ENCODE data around the gene CIAO3. TPM values are rescaled to one million over a fixed set of nuclear protein-coding genes. Genes with fewer than 3 reads are reported as not detected.

CIAO3 gene
- total and polyA plus RNA-seq, 7 donors = 12.3 to 43.0 (median 25.9) TPM

DNA sequence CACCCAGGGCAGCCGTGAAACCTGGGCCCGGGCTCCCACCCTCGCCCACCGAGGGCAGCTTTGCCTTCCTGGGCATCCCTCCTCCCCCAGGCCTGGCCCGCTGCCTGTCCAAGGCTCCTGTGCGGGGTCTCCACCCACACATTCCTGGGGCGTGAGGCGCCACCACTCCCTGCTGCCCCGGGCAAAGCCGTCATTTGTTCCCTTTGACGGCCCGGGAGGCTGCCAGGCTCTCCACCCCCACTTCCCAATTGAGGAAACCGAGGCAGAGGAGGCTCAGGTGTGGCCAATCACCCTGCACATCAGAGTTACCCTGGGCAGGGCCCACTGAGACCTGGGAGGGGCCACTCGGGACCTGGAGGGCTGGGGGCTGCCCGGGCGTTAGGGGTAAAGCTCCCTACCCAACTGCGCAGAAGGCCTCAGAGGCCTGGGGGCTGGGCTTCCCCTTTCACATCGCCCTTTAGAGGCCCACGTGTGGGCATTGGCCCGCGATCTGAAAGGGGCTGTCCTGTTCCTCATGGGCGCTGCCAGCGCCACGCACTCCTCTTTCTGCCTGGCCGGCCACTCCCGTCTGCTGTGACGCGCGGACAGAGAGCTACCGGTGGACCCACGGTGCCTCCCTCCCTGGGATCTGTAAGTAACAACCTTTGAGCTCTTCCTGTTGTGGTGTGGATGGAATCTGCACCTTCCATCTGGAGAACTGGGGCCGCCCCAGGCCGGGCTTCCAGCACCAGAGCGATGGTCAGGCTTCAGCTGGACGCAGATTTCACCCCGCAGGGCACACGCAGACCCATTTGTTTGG, 19.9 kb upstream of the CIAO3 start, which contains the start of gene MSLN:
TSS of gene MSLN (plus strand) at position 190 of the 799 bp plus-strand sequence. CDS start 1,947 bp downstream, outside the sequence.
- Histone ChIP-seq H3K27me3 (ENCODE audit: insufficient read depth in 3 of 3, low read length in 2 of 3) (peaks cover 0 to 50% (median 12%) of the 10 kb centered on the region in 3 donors), H3K4me1 (no peaks in the 10 kb centered on the region), H3K27ac (no peak within 1 kb of the TSS), H3K36me3 (ENCODE audit: insufficient read depth in 1 of 2, low read depth in 1 of 2) (no peaks in the 10 kb centered on the region), H3K9me3 (no peaks in the 10 kb centered on the region), H3K4me3 (no peak within 1 kb of the TSS)
- WGBS, 3 donors = 71 to 76% (median 72%) methylated on average over 37 of the region's 37 CpGs
- TF ChIP-seq, protein P1, sequence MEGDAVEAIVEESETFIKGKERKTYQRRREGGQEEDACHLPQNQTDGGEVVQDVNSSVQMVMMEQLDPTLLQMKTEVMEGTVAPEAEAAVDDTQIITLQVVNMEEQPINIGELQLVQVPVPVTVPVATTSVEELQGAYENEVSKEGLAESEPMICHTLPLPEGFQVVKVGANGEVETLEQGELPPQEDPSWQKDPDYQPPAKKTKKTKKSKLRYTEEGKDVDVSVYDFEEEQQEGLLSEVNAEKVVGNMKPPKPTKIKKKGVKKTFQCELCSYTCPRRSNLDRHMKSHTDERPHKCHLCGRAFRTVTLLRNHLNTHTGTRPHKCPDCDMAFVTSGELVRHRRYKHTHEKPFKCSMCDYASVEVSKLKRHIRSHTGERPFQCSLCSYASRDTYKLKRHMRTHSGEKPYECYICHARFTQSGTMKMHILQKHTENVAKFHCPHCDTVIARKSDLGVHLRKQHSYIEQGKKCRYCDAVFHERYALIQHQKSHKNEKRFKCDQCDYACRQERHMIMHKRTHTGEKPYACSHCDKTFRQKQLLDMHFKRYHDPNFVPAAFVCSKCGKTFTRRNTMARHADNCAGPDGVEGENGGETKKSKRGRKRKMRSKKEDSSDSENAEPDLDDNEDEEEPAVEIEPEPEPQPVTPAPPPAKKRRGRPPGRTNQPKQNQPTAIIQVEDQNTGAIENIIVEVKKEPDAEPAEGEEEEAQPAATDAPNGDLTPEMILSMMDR (IDR thresholded peaks at IDR 0.05) = no peak
- intact Hi-C loops (cut with DNase I) = no loop called here
- no peak for DNase-seq
- ATAC-seq = no peak

DNA sequence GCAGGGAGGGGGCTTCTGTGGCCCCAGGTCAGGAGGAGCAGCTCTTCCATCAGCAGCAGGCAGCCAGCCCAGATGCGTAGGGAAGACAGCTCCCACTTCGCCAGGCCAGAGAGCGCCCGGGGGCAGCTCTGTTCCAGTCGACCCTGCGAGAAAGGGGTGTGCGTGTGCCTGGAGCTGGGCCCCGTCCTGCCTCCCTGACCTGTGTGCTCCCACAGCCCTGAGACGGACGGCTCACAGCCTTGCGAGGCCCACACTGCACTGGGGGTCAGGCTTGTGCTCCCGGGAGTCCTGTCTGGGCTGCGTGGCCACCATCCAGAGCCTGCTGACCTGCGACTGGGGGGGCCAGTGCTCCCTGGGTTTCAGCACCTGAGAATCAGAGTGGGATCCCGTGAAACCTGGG, 19.3 kb upstream of the CIAO3 start:
- 60 to 62% (median 61%) methylated on average over 14 to 15 of the region's 15 CpGs for WGBS, 3 donors
- no peaks in the 10 kb centered on the region for H3K36me3 ChIP-seq (ENCODE audit: insufficient read depth in 1 of 2, low read depth in 1 of 2)
- TF ChIP-seq, protein P1 (IDR thresholded peaks at IDR 0.05) = no peak
- H3K4me3 ChIP-seq = no peak overlapping the region
- H3K27ac ChIP-seq = no peak overlapping the region
- no peak for ATAC-seq
- peaks cover 0 to 48% (median 12%) of the 10 kb centered on the region in 3 donors for H3K27me3 ChIP-seq (ENCODE audit: insufficient read depth in 3 of 3, low read length in 2 of 3)
- no peaks in the 10 kb centered on the region for H3K9me3 ChIP-seq
- H3K4me1 ChIP-seq = no peaks in the 10 kb centered on the region
- no peak for DNase-seq
- intact Hi-C loops (cut with DNase I) = no loop called here

DNA sequence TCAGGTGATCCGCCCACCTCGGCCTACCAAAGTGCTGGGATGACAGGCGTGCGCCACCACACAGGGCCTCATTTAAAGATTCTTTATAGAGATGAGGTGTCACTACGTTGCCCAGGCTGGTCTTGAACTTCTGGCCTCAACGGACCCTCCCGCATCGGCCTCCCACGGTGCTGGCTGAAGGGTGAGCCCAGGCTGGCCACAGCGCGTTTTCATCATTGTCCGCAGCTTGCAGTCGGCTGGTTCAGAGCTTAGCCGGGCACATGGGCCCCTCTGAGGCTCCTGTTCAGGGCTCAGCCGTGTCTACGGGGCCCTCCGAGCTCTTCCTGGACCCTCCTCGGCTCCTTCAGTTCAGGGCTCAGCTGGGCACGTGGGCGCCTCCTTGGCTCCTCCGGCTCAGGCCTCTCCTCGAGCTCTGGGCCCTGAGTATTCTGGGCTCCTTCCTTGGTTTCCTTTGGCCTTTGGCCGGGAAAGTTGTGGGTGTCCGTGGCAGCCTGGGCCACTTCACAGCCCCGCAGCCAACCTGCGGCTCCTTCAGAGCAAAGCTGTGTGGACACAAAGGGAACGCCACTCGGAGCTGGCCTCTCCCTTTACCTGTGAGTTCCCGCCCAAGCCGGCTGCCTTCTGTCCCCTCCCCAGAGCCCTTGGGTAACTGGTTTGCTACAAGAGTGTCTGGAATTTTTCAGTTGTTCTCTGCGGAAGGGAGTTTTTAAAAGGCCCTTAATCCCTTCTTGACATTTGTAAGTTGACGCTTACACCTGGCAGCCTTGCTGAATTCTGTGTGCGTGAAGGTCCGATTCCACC, 18.5 kb upstream of the CIAO3 start:
- no peaks in the 10 kb centered on the region for H3K9me3 ChIP-seq
- intact Hi-C loops (cut with DNase I) = no loop called here
- WGBS, 3 donors = 72 to 75% (median 75%) methylated on average over 32 to 34 of the region's 34 CpGs
- H3K27ac ChIP-seq = no peak overlapping the region
- H3K27me3 ChIP-seq (ENCODE audit: insufficient read depth in 3 of 3, low read length in 2 of 3) = peaks cover 0 to 43% (median 9%) of the 10 kb centered on the region in 3 donors
- ATAC-seq = no peak
- TF ChIP-seq, protein P1 (IDR thresholded peaks at IDR 0.05) = no peak
- H3K36me3 ChIP-seq (ENCODE audit: insufficient read depth in 1 of 2, low read depth in 1 of 2) = no peaks in the 10 kb centered on the region
- no peak overlapping the region for H3K4me3 ChIP-seq
- DNase-seq = no peak
- no peaks in the 10 kb centered on the region for H3K4me1 ChIP-seq

DNA sequence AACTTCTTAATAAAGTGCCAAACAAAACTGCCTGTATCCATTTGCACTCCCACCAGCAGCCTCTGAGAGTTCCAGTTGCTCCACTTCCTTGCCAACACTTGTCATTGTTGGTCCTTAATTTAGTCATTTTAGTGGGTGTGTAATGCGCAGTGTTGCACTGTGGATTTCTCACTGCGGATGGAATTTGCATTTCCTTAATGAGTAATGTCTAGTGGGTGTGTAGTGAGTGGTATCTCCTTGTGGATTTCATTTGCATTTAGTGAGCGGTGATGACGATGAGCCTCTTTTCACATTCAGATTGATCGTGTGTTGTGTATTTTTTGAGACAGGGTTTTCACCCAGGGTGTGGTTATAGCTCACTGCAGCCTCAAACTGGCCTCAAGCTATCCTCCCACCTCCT, 15.6 kb upstream of the CIAO3 start:
- intact Hi-C loops (cut with DNase I) = no loop called here
- WGBS, 3 donors = 90 to 97% (median 94%) methylated on average over 5 of the region's 5 CpGs
- TF ChIP-seq, protein P1 (IDR thresholded peaks at IDR 0.05) = no peak

More for the DNA sequence above, 15.6 kb upstream of the CIAO3 start:
- no peaks in the 10 kb centered on the region for H3K9me3 ChIP-seq
- ATAC-seq (no peak), DNase-seq (no peak)
- no peaks in the 10 kb centered on the region for H3K4me1 ChIP-seq
- H3K27me3 ChIP-seq (ENCODE audit: insufficient read depth in 3 of 3, low read length in 2 of 3) = peaks cover 0 to 39% (median 12%) of the 10 kb centered on the region in 3 donors
- H3K27ac ChIP-seq = no peak overlapping the region
- no peaks in the 10 kb centered on the region for H3K36me3 ChIP-seq (ENCODE audit: insufficient read depth in 1 of 2, low read depth in 1 of 2)
- no peak overlapping the region for H3K4me3 ChIP-seq
